NT2/D1 (cell line): ENCODE results near the gene PEF1.

ENCODE experiments used
- SUZ12 ChIP-seq: IDR thresholded peaks from 2 replicates; pipeline ENCODE4 v1.6.1; 2011; ENCODE audit not compliant: insufficient read length, insufficient read depth; ENCODE audit errors: extremely low read depth
- YY1 ChIP-seq: IDR thresholded peaks from 2 replicates; pipeline ENCODE4 v1.6.1; 2011; ENCODE audit not compliant: insufficient read length, insufficient read depth

GRCh38 chr1:31605908-31606427, 38.7 kb downstream of the PEF1 start:
- TF ChIP-seq SUZ12 = no peak
- no peak for TF ChIP-seq YY1
